Colon (tissue), 2 donors: Measurements from ENCODE around the gene MCHR1.

Experiments
- FAIRE-seq: peaks from 2 replicates; lab custom pipeline; 2012; peaks lifted over from hg19 to GRCh38; lab: Jason Lieb, UNC
- donor health status: control.
- donor health status: control.

The MCHR1 gene

GRCh38 chr22:40727070-40727963, 48.0 kb downstream of the MCHR1 start:
- no peak for FAIRE-seq

GRCh38 chr22:40727964-40728615, 48.8 kb downstream of the MCHR1 start:
- no peak for FAIRE-seq

- no peak for FAIRE-seq
Observed at GRCh38 chr22:40728731-40729189, 49.5 kb downstream of the MCHR1 start.

- no peak for FAIRE-seq
Observed at GRCh38 chr22:40729284-40729683, 50.0 kb downstream of the MCHR1 start.
